ENCODE results near the gene TNFAIP2. TPM values are rescaled to one million over a fixed set of nuclear protein-coding genes. Genes with fewer than 3 reads are reported as not detected.

The TNFAIP2 gene
- total and polyA plus RNA-seq, 3 donors from 2014 or later: 44.9 to 92.8 (median 51.8) TPM

DNA sequence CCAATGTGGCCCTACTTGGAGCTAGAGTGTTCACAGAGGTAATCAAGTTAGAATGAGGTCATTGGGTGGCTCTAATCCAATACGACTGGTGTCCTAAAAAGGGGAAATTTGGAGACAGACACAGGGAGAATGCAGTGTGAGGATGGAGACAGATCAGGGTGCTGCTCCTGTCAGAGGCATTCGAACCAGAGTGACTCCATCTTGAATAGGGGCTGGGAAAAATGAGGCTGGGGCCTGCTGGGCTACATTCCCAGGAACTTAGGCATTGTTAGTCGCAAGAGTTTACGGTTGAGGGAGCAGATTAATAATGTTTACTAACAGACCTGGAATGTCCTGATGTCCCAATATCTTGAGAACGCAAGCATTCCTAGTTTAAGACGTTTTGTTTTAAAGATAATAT is 20.2 kb downstream of the TNFAIP2 start:
- Histone ChIP-seq H3K27me3 (no peaks in the 10 kb centered on the region), H3K4me1 (peaks cover 9% of the 10 kb centered on the region), H3K27ac (no peak overlapping the region), H3K36me3 (ENCODE audit: low read depth, missing control alignments) (no peaks in the 10 kb centered on the region), H3K4me3 (no peak overlapping the region), H3K9me3 (no peaks in the 10 kb centered on the region)
- no peak for DNase-seq
- TF ChIP-seq POLR2A (IDR thresholded peaks at IDR 0.05): no peak
- TF ChIP-seq, protein P1, sequence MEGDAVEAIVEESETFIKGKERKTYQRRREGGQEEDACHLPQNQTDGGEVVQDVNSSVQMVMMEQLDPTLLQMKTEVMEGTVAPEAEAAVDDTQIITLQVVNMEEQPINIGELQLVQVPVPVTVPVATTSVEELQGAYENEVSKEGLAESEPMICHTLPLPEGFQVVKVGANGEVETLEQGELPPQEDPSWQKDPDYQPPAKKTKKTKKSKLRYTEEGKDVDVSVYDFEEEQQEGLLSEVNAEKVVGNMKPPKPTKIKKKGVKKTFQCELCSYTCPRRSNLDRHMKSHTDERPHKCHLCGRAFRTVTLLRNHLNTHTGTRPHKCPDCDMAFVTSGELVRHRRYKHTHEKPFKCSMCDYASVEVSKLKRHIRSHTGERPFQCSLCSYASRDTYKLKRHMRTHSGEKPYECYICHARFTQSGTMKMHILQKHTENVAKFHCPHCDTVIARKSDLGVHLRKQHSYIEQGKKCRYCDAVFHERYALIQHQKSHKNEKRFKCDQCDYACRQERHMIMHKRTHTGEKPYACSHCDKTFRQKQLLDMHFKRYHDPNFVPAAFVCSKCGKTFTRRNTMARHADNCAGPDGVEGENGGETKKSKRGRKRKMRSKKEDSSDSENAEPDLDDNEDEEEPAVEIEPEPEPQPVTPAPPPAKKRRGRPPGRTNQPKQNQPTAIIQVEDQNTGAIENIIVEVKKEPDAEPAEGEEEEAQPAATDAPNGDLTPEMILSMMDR (IDR thresholded peaks at IDR 0.05): no peak
- 75% methylated on average over 6 of the region's 6 CpGs for WGBS, 2 donors
- intact Hi-C loops (cut with DNase I; ENCODE audit: low total_unique reads): no loop called here

DNA sequence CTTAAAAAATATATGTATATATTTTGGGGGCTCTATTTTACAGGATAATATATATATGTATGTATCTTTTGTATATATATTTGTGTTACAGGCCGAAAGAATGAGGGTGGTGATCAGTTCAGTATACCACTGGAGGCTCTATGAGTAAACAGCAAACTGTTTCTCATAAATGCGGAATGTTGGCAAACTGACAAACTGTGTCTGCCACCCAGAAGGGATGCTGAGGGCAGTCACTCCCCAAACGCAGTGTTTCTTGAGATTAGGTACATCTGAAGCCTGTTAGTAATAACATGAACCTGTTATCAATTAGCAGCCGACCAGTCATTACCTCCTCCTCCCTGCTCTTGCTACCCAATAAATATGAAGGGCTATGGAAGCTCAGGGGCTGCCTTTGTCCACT is 20.8 kb downstream of the TNFAIP2 start:
- intact Hi-C loops (cut with DNase I; ENCODE audit: low total_unique reads): no loop called here
- H3K27me3 ChIP-seq: no peaks in the 10 kb centered on the region

DNA sequence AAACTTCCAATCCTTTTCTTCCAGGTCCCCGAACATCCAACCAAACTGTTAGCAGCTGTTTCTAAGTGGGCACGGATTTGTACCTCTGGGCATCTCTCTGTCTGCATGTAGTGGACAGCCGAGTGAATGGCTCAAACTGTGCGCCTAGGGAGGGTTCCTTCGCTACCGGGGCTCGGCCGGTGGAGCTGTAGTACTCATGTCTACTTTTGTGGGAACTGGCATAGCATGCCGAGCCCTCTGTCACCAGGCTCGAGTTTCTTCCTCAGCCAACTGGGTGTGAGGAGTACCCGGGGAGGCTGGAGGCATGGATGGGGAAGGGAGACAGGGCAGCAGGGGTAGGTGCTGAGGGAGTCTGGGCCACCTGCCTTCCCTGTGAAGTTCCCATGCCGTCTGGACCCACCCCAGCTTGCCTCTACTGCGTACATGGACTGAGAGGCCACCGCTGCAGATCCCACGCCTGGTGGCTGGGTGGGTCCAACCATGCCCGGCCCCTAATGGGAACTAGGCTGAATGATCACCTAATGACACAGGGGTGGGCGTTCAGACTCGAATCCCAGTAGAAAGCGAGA is 23.0 kb downstream of the TNFAIP2 start:
- Histone ChIP-seq H3K4me1 (no peaks in the 10 kb centered on the region), H3K27ac (no peak overlapping the region), H3K9me3 (no peaks in the 10 kb centered on the region), H3K36me3 (ENCODE audit: low read depth, missing control alignments) (no peaks in the 10 kb centered on the region), H3K4me3 (no peak overlapping the region), H3K27me3 (no peaks in the 10 kb centered on the region)
- no peak for DNase-seq
- TF ChIP-seq, protein P1 (IDR thresholded peaks at IDR 0.05): no peak
- TF ChIP-seq POLR2A (IDR thresholded peaks at IDR 0.05): no peak
- intact Hi-C loops (cut with DNase I; ENCODE audit: low total_unique reads): no loop called here
- 88 to 90% methylated on average over 18 to 19 of the region's 19 CpGs for WGBS, 2 donors

More for the DNA sequence above, 20.8 kb downstream of the TNFAIP2 start:
- 70 to 73% methylated on average over 4 of the region's 4 CpGs for WGBS, 2 donors
- no peak overlapping the region for H3K4me3 ChIP-seq
- TF ChIP-seq, protein P1 (IDR thresholded peaks at IDR 0.05): no peak
- no peak for TF ChIP-seq POLR2A (IDR thresholded peaks at IDR 0.05)
- H3K36me3 ChIP-seq (ENCODE audit: low read depth, missing control alignments): no peaks in the 10 kb centered on the region
- H3K9me3 ChIP-seq: no peaks in the 10 kb centered on the region
- no peak for DNase-seq
- no peak overlapping the region for H3K27ac ChIP-seq
- H3K4me1 ChIP-seq: peaks cover 3% of the 10 kb centered on the region

DNA sequence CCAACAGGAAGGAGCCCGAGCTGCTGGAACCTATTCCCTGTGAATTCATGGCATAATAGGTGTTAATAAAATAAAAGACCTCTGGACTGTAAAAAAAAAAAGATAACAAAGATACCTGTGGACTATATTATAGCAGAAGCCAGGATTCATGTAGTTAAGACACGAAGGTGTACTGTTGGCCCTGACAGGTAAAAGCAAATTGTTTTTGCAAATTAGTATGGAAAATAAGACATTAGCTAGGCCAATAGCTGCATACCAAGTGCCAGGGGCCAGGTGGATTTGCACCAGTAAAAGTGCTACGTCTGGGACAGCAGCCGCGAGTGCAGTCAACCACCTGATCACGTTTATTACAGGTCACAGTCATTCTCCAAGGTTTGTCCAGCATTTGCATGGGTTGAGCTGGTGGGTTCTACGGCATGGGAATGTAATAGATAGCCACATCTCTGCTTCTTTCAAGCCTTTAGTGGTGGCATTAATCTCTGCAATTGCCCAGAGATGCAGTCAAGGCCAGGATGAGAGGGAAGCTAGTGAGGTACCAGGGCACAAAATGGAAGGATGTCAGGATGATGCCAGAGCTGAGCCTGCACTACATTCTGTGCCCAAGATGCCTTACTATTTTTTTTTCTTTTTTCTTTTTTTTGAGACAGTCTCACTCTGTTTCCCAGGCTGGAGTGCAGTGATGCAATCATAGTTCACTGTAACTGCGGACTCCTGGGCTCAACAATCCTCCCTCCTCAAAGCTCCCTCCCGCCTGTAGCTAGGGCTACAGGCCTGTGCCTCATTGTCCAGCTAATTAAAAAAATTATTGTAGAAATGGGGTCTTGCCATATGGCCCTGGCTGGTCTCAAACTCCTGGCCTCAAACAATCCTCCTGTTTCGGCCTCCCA is 26.3 kb downstream of the TNFAIP2 start:
- 90 to 91% methylated on average over 10 of the region's 10 CpGs for WGBS, 2 donors
- TF ChIP-seq, protein P1 (IDR thresholded peaks at IDR 0.05): no peak
- no peak for TF ChIP-seq POLR2A (IDR thresholded peaks at IDR 0.05)
- no peak overlapping the region for H3K4me3 ChIP-seq
- no peaks in the 10 kb centered on the region for H3K27me3 ChIP-seq
- H3K4me1 ChIP-seq: no peaks in the 10 kb centered on the region
- intact Hi-C loops (cut with DNase I; ENCODE audit: low total_unique reads): no loop called here
- H3K9me3 ChIP-seq: no peaks in the 10 kb centered on the region
- H3K27ac ChIP-seq: no peak overlapping the region
- DNase-seq: no peak
- no peaks in the 10 kb centered on the region for H3K36me3 ChIP-seq (ENCODE audit: low read depth, missing control alignments)

Data from testis (tissue), 3 donors.